Right lung (tissue), 5 donors: ENCODE data around the gene EGFR. TPM values are rescaled to one million over a fixed set of nuclear protein-coding genes. Genes with fewer than 3 reads are reported as not detected.

Experiments
- DNase-seq, 2 donors: peaks; one replicate each; pipeline ENCODE4 v3.0.0-alpha.2; 2013
- polyA plus RNA-seq, 5 donors: library from polyadenylated mRNA; unstranded; fragments of 120-200 nt; gene quantifications; one replicate each; pipeline versions ENCODE4 v1.2.1 to v1.2.3, GENCODE V29; 2013; ENCODE audit warnings: inconsistent platforms in 1 of 5, low replicate concordance in 1 of 5; ENCODE audit not compliant: insufficient read length in 5 of 5, insufficient read depth in 1 of 5

Gene EGFR
- polyA plus RNA-seq, 5 donors: 37.0 to 55.7 (median 46.3) TPM

- DNase-seq: peak in 1 of 2 donors; percentile 63
Measured at GRCh38 chr7:55120501-55121198, 101.8 kb downstream of the EGFR start.

GRCh38 chr7:55121249-55121648 lies 102.4 kb downstream of the EGFR start:
- DNase-seq: no peak

GRCh38 chr7:55122263-55122662 lies 103.4 kb downstream of the EGFR start:
- DNase-seq: no peak

- no peak for DNase-seq
Measured at GRCh38 chr7:55124989-55125875, 106.4 kb downstream of the EGFR start.

GRCh38 chr7:55127135-55127551 lies 108.3 kb downstream of the EGFR start:
- DNase-seq: no peak

GRCh38 chr7:55127622-55128081 lies 108.8 kb downstream of the EGFR start:
- DNase-seq: peak in 1 of 2 donors; percentile 85

GRCh38 chr7:55128693-55129394 lies 110.0 kb downstream of the EGFR start:
- DNase-seq: peak in 1 of 2 donors; percentile 69

- DNase-seq: no peak
Measured at GRCh38 chr7:55129541-55130394, 111.0 kb downstream of the EGFR start.

- no peak for DNase-seq
Measured at GRCh38 chr7:55130395-55131141, 111.8 kb downstream of the EGFR start.

GRCh38 chr7:55131142-55131929 lies 112.5 kb downstream of the EGFR start:
- DNase-seq: no peak

GRCh38 chr7:55132550-55132889 lies 113.7 kb downstream of the EGFR start:
- DNase-seq: no peak

GRCh38 chr7:55132890-55133551 lies 114.2 kb downstream of the EGFR start:
- DNase-seq: no peak

GRCh38 chr7:55133630-55134358 lies 115.0 kb downstream of the EGFR start:
- peak in 1 of 2 donors; percentile 57 for DNase-seq

GRCh38 chr7:55134359-55134725 lies 115.5 kb downstream of the EGFR start:
- no peak for DNase-seq

GRCh38 chr7:55134786-55135185 lies 116.0 kb downstream of the EGFR start:
- no peak for DNase-seq

- DNase-seq: no peak
Measured at GRCh38 chr7:55135462-55135861, 116.6 kb downstream of the EGFR start.

- DNase-seq: no peak
Measured at GRCh38 chr7:55138663-55139062, 119.8 kb downstream of the EGFR start.

- peak in 1 of 2 donors; percentile 65 for DNase-seq
Measured at GRCh38 chr7:55140221-55140940, 121.6 kb downstream of the EGFR start.
